OCI-LY1 (cell line): ENCODE results near the gene RBM47.

Experiments used
- H2AFZ ChIP-seq: fragments of 200-600 bp; sonication (generic), shearing (Covaris generic); 2 replicates; pipeline ENCODE4 v1.6.0; 2014; ENCODE audit warnings: antibody characterized with exemption, mild to moderate bottlenecking, low read length
- H3F3A ChIP-seq: fragments of 200-600 bp; sonication (generic), shearing (Covaris generic); 2 replicates; pipeline ENCODE4 v1.6.0; 2014; ENCODE audit warnings: mild to moderate bottlenecking, antibody characterized with exemption, low read length, moderate library complexity; ENCODE audit not compliant: insufficient read depth
- H3K27ac ChIP-seq: fragments of 200-600 bp; sonication (generic); 2 replicates; pipeline ENCODE4 v1.5.1; 2014; ENCODE audit warnings: low read length, mixed run types, mild to moderate bottlenecking, low read depth; ENCODE audit not compliant: poor library complexity, severe bottlenecking
- H3K27me3 ChIP-seq: fragments of 200-600 bp; sonication (generic); 2 replicates; pipeline ENCODE4 v1.6.0; 2014; ENCODE audit warnings: antibody characterized with exemption, mild to moderate bottlenecking, low read length, moderate library complexity; ENCODE audit not compliant: insufficient read depth
- H3K36me3 ChIP-seq: fragments of 200-600 bp; sonication (generic); 2 replicates; pipeline ENCODE4 v1.6.1; 2014; ENCODE audit warnings: mild to moderate bottlenecking, antibody characterized with exemption, low read length, moderate library complexity, mixed read lengths; ENCODE audit not compliant: insufficient read depth
- H3K4me1 ChIP-seq: fragments of 200-600 bp; sonication (generic); 2 replicates; pipeline ENCODE4 v1.5.1; 2014; ENCODE audit warnings: mild to moderate bottlenecking, low read length, moderate library complexity; ENCODE audit not compliant: insufficient read depth, severe bottlenecking
- H3K4me2 ChIP-seq: fragments of 200-600 bp; sonication (generic), shearing (Covaris generic); 2 replicates; pipeline ENCODE4 v1.6.1; 2014; ENCODE audit warnings: low read length
- H3K4me3 ChIP-seq: fragments of 200-600 bp; sonication (generic); 2 replicates; pipeline ENCODE4 v1.5.1; 2014; ENCODE audit warnings: low read length, low read depth, mild to moderate bottlenecking, mixed read lengths; ENCODE audit not compliant: poor library complexity, severe bottlenecking
- H3K79me2 ChIP-seq: fragments of 200-600 bp; shearing (Covaris generic); 2 replicates; pipeline ENCODE4 v1.6.1; 2016; ENCODE audit warnings: mixed run types, low read length, mixed read lengths; ENCODE audit not compliant: insufficient read depth
- H3K9ac ChIP-seq: fragments of 200-600 bp; sonication (generic), shearing (Covaris generic); 2 replicates; pipeline ENCODE4 v1.6.1; 2014; ENCODE audit warnings: mild to moderate bottlenecking, low read length, mixed read lengths
- H3K9me2 ChIP-seq: fragments of 200-600 bp; sonication (generic), shearing (Covaris generic); 2 replicates; pipeline ENCODE4 v1.6.1; 2014; ENCODE audit warnings: low read depth, mild to moderate bottlenecking, low read length, mixed read lengths
- H3K9me3 ChIP-seq: fragments of 200-600 bp; shearing (Covaris generic); 2 replicates; pipeline ENCODE4 v1.6.1; 2014; ENCODE audit warnings: low read length, mixed read lengths
- H4K20me1 ChIP-seq: fragments of 200-600 bp; sonication (generic), shearing (Covaris generic); 2 replicates; pipeline ENCODE4 v1.6.0; 2016; ENCODE audit warnings: mild to moderate bottlenecking, low read length; ENCODE audit not compliant: insufficient read depth
- CTCF ChIP-seq: fragments of 200-600 bp; sonication (generic), shearing (Covaris generic); IDR thresholded peaks from 2 replicates; pipeline ENCODE4 v1.5.1; 2017; ENCODE audit warnings: mild to moderate bottlenecking, antibody characterized with exemption, low read length, moderate library complexity, mixed read lengths
- EZH2 ChIP-seq: fragments of 200-600 bp; sonication (generic), shearing (Covaris generic); IDR thresholded peaks from 2 replicates; pipeline ENCODE4 v1.8.0; 2017; ENCODE audit warnings: borderline replicate concordance, mixed run types, mild to moderate bottlenecking, antibody characterized with exemption, low read length, moderate library complexity, mixed read lengths

Gene RBM47

GRCh38 chr4:40401096-40401495 is 228.6 kb downstream of the RBM47 start:
- H3K27me3 ChIP-seq = peaks cover 5% of the 10 kb centered on the region; the same call in 1 of the 2 replicates
- H3K4me1 ChIP-seq = no peaks in the 10 kb centered on the region
- H3K9me3 ChIP-seq = no peaks in the 10 kb centered on the region
- H3K4me3 ChIP-seq = no peak overlapping the region
- no peak overlapping the region for H2AFZ ChIP-seq
- H3F3A ChIP-seq = no peaks in the 10 kb centered on the region
- TF ChIP-seq EZH2 = no peak
- no peak for TF ChIP-seq CTCF
- H3K4me2 ChIP-seq = no peak overlapping the region
- H4K20me1 ChIP-seq = no peaks in the 10 kb centered on the region
- no peak overlapping the region for H3K9ac ChIP-seq
- no peaks in the 10 kb centered on the region for H3K79me2 ChIP-seq
- no peaks in the 10 kb centered on the region for H3K9me2 ChIP-seq
- H3K36me3 ChIP-seq = no peaks in the 10 kb centered on the region
- no peak overlapping the region for H3K27ac ChIP-seq

GRCh38 chr4:40399578-40399977 is 230.1 kb downstream of the RBM47 start:
- H3K79me2 ChIP-seq = no peaks in the 10 kb centered on the region
- H3K36me3 ChIP-seq = no peaks in the 10 kb centered on the region
- H2AFZ ChIP-seq = no peak overlapping the region
- no peaks in the 10 kb centered on the region for H3K9me3 ChIP-seq
- TF ChIP-seq CTCF = no peak
- TF ChIP-seq EZH2 = no peak
- H3K27ac ChIP-seq = no peak overlapping the region
- H3K4me1 ChIP-seq = no peaks in the 10 kb centered on the region
- H3K9me2 ChIP-seq = no peaks in the 10 kb centered on the region
- no peak overlapping the region for H3K9ac ChIP-seq
- H3F3A ChIP-seq = no peaks in the 10 kb centered on the region
- no peaks in the 10 kb centered on the region for H4K20me1 ChIP-seq
- H3K4me2 ChIP-seq = no peak overlapping the region
- H3K27me3 ChIP-seq = peaks cover 3% of the 10 kb centered on the region; the same call in 1 of the 2 replicates
- H3K4me3 ChIP-seq = no peak overlapping the region

- H3F3A ChIP-seq = no peaks in the 10 kb centered on the region
- no peaks in the 10 kb centered on the region for H3K27me3 ChIP-seq
- H3K79me2 ChIP-seq = no peaks in the 10 kb centered on the region
- no peaks in the 10 kb centered on the region for H3K9me3 ChIP-seq
- no peaks in the 10 kb centered on the region for H3K36me3 ChIP-seq
- no peaks in the 10 kb centered on the region for H3K4me1 ChIP-seq
- TF ChIP-seq EZH2 = no peak
- TF ChIP-seq CTCF = no peak
- no peak overlapping the region for H3K27ac ChIP-seq
- no peak overlapping the region for H3K9ac ChIP-seq
- no peaks in the 10 kb centered on the region for H4K20me1 ChIP-seq
- no peak overlapping the region for H3K4me3 ChIP-seq
- no peak overlapping the region for H2AFZ ChIP-seq
- H3K9me2 ChIP-seq = no peaks in the 10 kb centered on the region
- H3K4me2 ChIP-seq = no peak overlapping the region
Observed at GRCh38 chr4:40395908-40396793, 233.5 kb downstream of the RBM47 start.
